DOHH2 (cell line): ENCODE data around the gene ECSCR.

Source experiments
- H3F3A ChIP-seq: fragments of 200-600 bp; sonication (generic), shearing (Covaris generic); 2 replicates; pipeline ENCODE4 v1.6.0; 2016; ENCODE audit warnings: antibody characterized with exemption, mild to moderate bottlenecking; ENCODE audit not compliant: control insufficient read depth, insufficient read depth
- H3K27ac ChIP-seq: fragments of 200-600 bp; sonication (generic); 2 replicates; pipeline ENCODE4 v1.5.1; 2014; ENCODE audit warnings: low read depth, mild to moderate bottlenecking, low read length, moderate library complexity
- H3K27me3 ChIP-seq: fragments of 200-600 bp; sonication (generic); 2 replicates; pipeline ENCODE4 v1.6.1; 2014; ENCODE audit warnings: mild to moderate bottlenecking, low read length, mixed read lengths; ENCODE audit not compliant: control insufficient read depth
- H3K36me3 ChIP-seq: fragments of 200-600 bp; sonication (generic); 2 replicates; pipeline ENCODE4 v1.6.1; 2014; ENCODE audit warnings: mild to moderate bottlenecking, low read length, moderate library complexity, mixed read lengths; ENCODE audit not compliant: control insufficient read depth
- H3K4me1 ChIP-seq: fragments of 200-600 bp; sonication (generic); 2 replicates; pipeline ENCODE4 v1.6.1; 2014; ENCODE audit warnings: mild to moderate bottlenecking, low read length, mixed read lengths; ENCODE audit not compliant: control insufficient read depth
- H3K4me2 ChIP-seq: fragments of 200-600 bp; sonication (generic); 2 replicates; pipeline ENCODE4 v1.6.0; 2014; ENCODE audit warnings: mild to moderate bottlenecking, low read length, moderate library complexity
- H3K4me3 ChIP-seq: fragments of 200-600 bp; sonication (generic); 2 replicates; pipeline ENCODE4 v1.5.1; 2014; ENCODE audit warnings: mild to moderate bottlenecking, low read length, mixed read lengths
- H3K79me2 ChIP-seq: fragments of 200-600 bp; sonication (generic); 2 replicates; pipeline ENCODE4 v1.6.1; 2014; ENCODE audit warnings: mild to moderate bottlenecking, low read length, mixed read lengths; ENCODE audit not compliant: control insufficient read depth
- H3K9me2 ChIP-seq: fragments of 200-600 bp; sonication (generic); replicated peaks from 2 replicates; pipeline ENCODE4 v1.6.1; 2014; ENCODE audit warnings: mild to moderate bottlenecking, low read length, mixed read lengths; ENCODE audit not compliant: control insufficient read depth
- H3K9me3 ChIP-seq: fragments of 200-600 bp; sonication (generic); 2 replicates; pipeline ENCODE4 v1.6.1; 2014; ENCODE audit warnings: antibody characterized with exemption, low read length, mixed read lengths; ENCODE audit not compliant: control insufficient read depth, insufficient read depth
- H4K20me1 ChIP-seq: fragments of 200-600 bp; sonication (generic); 2 replicates; pipeline ENCODE4 v1.6.0; 2014; ENCODE audit warnings: low read depth, mild to moderate bottlenecking, antibody characterized with exemption, low read length, moderate library complexity; ENCODE audit not compliant: control insufficient read depth, insufficient read depth
- EZH2phosphoT487 ChIP-seq: fragments of 200-600 bp; sonication (generic); IDR thresholded peaks from 2 replicates; pipeline ENCODE4 v1.6.1; 2017; ENCODE audit warnings: borderline replicate concordance, mild to moderate bottlenecking, antibody characterized with exemption, low read length, moderate library complexity, mixed read lengths
- TF ChIP-seq, protein P1 (sequence below): fragments of 200-600 bp; sonication (generic); IDR thresholded peaks from one replicate; pipeline ENCODE4 v1.5.1; 2014; ENCODE audit warnings: antibody characterized with exemption, mild to moderate bottlenecking, low read depth, low read length; ENCODE audit not compliant: poor library complexity, severe bottlenecking

The ECSCR gene

DNA sequence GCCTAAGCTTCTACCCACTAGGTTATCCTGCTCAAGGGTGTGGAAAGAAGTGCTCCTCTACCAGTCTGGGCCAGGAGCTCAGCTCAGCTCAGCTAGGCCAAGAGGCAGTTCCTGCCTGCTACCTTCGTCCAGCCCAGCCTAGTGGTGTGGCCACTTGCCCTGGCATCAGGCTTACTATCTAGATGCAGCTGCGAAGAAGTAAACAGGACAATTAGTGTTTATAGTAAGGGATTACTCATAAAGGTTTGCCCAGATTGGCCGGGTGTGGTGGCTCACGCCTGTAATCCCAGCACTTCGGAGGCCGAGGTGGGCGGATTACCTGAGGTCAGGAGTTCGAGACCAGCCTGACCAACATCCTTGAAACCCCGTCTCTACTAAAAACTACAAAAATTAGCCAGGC is 45.9 kb downstream of the ECSCR start:
- Histone ChIP-seq H4K20me1 (no peaks in the 10 kb centered on the region), H3K9me3 (no peaks in the 10 kb centered on the region), H3F3A (no peaks in the 10 kb centered on the region), H3K36me3 (no peaks in the 10 kb centered on the region), H3K4me2 (no peak overlapping the region), H3K27me3 (no peaks in the 10 kb centered on the region), H3K4me1 (no peaks in the 10 kb centered on the region), H3K4me3 (no peak overlapping the region), H3K79me2 (no peaks in the 10 kb centered on the region), H3K27ac (no peak overlapping the region), H3K9me2 (no peaks in the 10 kb centered on the region)
- no peak for TF ChIP-seq EZH2phosphoT487
- TF ChIP-seq, protein P1, sequence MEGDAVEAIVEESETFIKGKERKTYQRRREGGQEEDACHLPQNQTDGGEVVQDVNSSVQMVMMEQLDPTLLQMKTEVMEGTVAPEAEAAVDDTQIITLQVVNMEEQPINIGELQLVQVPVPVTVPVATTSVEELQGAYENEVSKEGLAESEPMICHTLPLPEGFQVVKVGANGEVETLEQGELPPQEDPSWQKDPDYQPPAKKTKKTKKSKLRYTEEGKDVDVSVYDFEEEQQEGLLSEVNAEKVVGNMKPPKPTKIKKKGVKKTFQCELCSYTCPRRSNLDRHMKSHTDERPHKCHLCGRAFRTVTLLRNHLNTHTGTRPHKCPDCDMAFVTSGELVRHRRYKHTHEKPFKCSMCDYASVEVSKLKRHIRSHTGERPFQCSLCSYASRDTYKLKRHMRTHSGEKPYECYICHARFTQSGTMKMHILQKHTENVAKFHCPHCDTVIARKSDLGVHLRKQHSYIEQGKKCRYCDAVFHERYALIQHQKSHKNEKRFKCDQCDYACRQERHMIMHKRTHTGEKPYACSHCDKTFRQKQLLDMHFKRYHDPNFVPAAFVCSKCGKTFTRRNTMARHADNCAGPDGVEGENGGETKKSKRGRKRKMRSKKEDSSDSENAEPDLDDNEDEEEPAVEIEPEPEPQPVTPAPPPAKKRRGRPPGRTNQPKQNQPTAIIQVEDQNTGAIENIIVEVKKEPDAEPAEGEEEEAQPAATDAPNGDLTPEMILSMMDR, result no peak

DNA sequence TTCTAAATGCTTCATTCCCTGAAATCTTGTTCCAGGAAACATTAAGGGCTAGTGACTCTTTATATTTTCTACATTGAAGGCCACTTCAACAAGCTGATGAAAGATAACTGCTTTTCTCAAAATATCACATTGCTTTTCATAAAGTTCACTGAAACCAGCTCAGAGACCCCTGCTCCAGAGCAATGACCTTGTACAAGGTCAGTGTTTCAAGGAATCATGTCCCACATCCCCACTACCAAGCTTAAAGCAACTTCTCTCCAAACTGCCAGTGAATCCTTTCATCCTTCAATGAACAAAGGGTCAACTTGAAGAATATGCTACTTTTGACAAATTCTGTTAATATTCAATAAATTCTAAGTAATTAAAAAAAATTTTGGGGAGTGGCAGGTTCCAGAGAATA is 46.7 kb downstream of the ECSCR start:
- no peaks in the 10 kb centered on the region for H3K36me3 ChIP-seq
- no peak overlapping the region for H3K4me2 ChIP-seq
- H3K27ac ChIP-seq, result no peak overlapping the region
- H3K4me1 ChIP-seq, result no peaks in the 10 kb centered on the region
- H3F3A ChIP-seq, result no peaks in the 10 kb centered on the region
- no peaks in the 10 kb centered on the region for H3K79me2 ChIP-seq
- no peaks in the 10 kb centered on the region for H3K9me2 ChIP-seq
- H3K9me3 ChIP-seq, result no peaks in the 10 kb centered on the region
- no peak overlapping the region for H3K4me3 ChIP-seq
- no peaks in the 10 kb centered on the region for H3K27me3 ChIP-seq
- TF ChIP-seq, protein P1, result no peak
- no peak for TF ChIP-seq EZH2phosphoT487
- H4K20me1 ChIP-seq, result no peaks in the 10 kb centered on the region

DNA sequence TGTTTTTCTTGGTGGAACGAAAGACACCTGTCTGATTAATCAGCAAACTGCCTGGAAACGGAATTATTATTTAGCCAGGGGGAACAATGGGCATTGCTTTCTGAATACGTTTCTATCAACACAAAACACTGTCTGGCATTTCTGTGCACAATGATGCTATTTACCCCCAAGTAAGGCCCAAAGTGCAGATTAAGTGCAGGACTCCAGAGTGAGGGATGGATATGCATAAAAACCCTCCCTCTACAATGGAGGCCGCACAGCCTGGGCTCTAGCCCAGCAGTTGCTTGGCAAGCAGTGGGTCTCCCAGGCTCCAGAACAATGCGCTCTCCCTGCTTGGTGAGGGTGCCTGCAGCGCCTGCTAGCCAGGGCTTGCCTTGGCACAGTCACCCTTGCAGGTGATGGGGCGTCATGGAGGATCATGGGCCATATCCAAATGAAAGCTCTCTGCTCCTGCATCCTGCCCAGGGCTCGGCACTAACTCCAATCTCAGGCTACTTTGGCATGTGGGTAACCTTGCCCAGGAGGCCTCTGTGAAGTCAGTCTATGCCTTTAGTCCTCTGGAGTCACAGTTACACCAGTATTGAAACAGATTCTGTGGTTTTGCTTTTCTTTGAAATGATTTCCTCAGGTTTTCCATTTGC is 47.2 kb downstream of the ECSCR start:
- no peaks in the 10 kb centered on the region for H3K79me2 ChIP-seq
- H4K20me1 ChIP-seq, result no peaks in the 10 kb centered on the region
- no peak overlapping the region for H3K27ac ChIP-seq
- H3K27me3 ChIP-seq, result no peaks in the 10 kb centered on the region
- H3K36me3 ChIP-seq, result no peaks in the 10 kb centered on the region
- no peak for TF ChIP-seq EZH2phosphoT487
- TF ChIP-seq, protein P1, result no peak
- H3K4me1 ChIP-seq, result no peaks in the 10 kb centered on the region
- H3K4me3 ChIP-seq, result no peak overlapping the region
- H3K4me2 ChIP-seq, result no peak overlapping the region
- H3K9me2 ChIP-seq, result no peaks in the 10 kb centered on the region
- H3F3A ChIP-seq, result no peaks in the 10 kb centered on the region
- no peaks in the 10 kb centered on the region for H3K9me3 ChIP-seq
